ENCODE results near the gene SEMA4D.

DNA sequence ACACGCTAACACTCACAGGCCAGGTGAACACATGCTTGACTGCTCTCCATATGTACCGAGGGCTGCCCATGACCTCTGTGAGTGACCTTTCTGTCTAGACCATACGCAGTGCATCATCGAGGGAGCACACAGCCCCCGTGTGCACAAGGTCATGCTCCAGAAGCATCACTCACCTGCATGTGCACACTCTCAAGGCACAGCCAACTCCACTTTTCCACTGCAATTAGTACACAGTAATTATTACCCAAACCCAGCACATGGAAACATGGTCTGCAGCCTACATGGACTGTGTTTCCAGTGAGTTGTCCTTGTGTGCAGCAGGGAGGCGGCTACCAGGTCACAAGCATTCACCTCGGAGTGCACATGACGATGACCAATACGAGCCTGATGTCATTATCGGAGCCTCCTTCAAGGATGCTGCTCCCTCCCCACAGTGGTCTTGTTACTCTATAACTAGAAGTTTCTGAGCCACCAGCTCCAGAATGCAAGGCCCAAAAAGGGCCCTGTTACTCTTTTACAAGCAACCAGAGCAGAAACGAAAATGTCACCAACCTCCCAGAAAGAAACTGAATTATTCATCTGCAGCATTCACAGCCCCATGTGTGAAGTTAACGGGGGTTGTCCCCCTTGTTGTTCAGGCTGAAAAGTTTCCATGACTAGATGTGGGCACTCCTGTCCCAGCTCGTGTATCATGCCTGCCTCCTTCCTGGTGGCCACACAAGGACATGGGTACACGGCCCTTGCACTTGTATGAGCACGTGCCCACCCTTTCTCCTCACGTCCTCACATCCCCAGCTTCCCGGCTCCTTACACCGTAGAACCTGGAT lies 31.2 kb downstream of the SEMA4D start:
- no peak for TF ChIP-seq EP300 (IDR thresholded peaks at IDR 0.05; ENCODE audit: borderline replicate concordance)
- TF ChIP-seq, protein P1, sequence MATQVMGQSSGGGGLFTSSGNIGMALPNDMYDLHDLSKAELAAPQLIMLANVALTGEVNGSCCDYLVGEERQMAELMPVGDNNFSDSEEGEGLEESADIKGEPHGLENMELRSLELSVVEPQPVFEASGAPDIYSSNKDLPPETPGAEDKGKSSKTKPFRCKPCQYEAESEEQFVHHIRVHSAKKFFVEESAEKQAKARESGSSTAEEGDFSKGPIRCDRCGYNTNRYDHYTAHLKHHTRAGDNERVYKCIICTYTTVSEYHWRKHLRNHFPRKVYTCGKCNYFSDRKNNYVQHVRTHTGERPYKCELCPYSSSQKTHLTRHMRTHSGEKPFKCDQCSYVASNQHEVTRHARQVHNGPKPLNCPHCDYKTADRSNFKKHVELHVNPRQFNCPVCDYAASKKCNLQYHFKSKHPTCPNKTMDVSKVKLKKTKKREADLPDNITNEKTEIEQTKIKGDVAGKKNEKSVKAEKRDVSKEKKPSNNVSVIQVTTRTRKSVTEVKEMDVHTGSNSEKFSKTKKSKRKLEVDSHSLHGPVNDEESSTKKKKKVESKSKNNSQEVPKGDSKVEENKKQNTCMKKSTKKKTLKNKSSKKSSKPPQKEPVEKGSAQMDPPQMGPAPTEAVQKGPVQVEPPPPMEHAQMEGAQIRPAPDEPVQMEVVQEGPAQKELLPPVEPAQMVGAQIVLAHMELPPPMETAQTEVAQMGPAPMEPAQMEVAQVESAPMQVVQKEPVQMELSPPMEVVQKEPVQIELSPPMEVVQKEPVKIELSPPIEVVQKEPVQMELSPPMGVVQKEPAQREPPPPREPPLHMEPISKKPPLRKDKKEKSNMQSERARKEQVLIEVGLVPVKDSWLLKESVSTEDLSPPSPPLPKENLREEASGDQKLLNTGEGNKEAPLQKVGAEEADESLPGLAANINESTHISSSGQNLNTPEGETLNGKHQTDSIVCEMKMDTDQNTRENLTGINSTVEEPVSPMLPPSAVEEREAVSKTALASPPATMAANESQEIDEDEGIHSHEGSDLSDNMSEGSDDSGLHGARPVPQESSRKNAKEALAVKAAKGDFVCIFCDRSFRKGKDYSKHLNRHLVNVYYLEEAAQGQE (IDR thresholded peaks at IDR 0.05; ENCODE audit: low read depth): no peak
- TF ChIP-seq RAD21 (IDR thresholded peaks at IDR 0.05; ENCODE audit: low read depth): no peak
- TF ChIP-seq NFIC (IDR thresholded peaks at IDR 0.05): no peak
- no peak for TF ChIP-seq TAF1 (IDR thresholded peaks at IDR 0.05; ENCODE audit: low read depth)
- TF ChIP-seq TEAD4 (IDR thresholded peaks at IDR 0.05): no peak
- TF ChIP-seq EGR1 (IDR thresholded peaks at IDR 0.05): no peak
- no peak for TF ChIP-seq TCF12 (IDR thresholded peaks at IDR 0.05; ENCODE audit: low read depth)
- no peak for TF ChIP-seq MAX (IDR thresholded peaks at IDR 0.05)
- TF ChIP-seq FOXM1 (IDR thresholded peaks at IDR 0.05; ENCODE audit: borderline replicate concordance, low read depth): no peak
- TF ChIP-seq ZBTB7A (IDR thresholded peaks at IDR 0.05; ENCODE audit: low read depth): no peak
- no peak for TF ChIP-seq YY1 (IDR thresholded peaks at IDR 0.05; ENCODE audit: low read depth)
- TF ChIP-seq, protein P2, sequence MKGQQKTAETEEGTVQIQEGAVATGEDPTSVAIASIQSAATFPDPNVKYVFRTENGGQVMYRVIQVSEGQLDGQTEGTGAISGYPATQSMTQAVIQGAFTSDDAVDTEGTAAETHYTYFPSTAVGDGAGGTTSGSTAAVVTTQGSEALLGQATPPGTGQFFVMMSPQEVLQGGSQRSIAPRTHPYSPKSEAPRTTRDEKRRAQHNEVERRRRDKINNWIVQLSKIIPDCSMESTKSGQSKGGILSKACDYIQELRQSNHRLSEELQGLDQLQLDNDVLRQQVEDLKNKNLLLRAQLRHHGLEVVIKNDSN (IDR thresholded peaks at IDR 0.05): no peak
- no peak for TF ChIP-seq CREB1 (IDR thresholded peaks at IDR 0.05; ENCODE audit: low read depth)

Data from Ishikawa (cell line).